ENCODE data around the gene UAP1L1.

- no peak for TF ChIP-seq POLR2A (IDR thresholded peaks at IDR 0.05)
- TF ChIP-seq, protein P1, sequence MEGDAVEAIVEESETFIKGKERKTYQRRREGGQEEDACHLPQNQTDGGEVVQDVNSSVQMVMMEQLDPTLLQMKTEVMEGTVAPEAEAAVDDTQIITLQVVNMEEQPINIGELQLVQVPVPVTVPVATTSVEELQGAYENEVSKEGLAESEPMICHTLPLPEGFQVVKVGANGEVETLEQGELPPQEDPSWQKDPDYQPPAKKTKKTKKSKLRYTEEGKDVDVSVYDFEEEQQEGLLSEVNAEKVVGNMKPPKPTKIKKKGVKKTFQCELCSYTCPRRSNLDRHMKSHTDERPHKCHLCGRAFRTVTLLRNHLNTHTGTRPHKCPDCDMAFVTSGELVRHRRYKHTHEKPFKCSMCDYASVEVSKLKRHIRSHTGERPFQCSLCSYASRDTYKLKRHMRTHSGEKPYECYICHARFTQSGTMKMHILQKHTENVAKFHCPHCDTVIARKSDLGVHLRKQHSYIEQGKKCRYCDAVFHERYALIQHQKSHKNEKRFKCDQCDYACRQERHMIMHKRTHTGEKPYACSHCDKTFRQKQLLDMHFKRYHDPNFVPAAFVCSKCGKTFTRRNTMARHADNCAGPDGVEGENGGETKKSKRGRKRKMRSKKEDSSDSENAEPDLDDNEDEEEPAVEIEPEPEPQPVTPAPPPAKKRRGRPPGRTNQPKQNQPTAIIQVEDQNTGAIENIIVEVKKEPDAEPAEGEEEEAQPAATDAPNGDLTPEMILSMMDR (IDR thresholded peaks at IDR 0.05): peak; percentile 70 to 85 (median 78)
Measured at GRCh38 chr9:137067860-137068538, 9.3 kb upstream of the UAP1L1 start.
